ENCODE data around the gene VIT.
A peak's percentile ranks its signal among the peaks of the same experiment; 100 is the strongest.

VIT gene, protein sequence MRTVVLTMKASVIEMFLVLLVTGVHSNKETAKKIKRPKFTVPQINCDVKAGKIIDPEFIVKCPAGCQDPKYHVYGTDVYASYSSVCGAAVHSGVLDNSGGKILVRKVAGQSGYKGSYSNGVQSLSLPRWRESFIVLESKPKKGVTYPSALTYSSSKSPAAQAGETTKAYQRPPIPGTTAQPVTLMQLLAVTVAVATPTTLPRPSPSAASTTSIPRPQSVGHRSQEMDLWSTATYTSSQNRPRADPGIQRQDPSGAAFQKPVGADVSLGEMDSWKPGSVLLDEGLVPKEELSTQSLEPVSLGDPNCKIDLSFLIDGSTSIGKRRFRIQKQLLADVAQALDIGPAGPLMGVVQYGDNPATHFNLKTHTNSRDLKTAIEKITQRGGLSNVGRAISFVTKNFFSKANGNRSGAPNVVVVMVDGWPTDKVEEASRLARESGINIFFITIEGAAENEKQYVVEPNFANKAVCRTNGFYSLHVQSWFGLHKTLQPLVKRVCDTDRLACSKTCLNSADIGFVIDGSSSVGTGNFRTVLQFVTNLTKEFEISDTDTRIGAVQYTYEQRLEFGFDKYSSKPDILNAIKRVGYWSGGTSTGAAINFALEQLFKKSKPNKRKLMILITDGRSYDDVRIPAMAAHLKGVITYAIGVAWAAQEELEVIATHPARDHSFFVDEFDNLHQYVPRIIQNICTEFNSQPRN

DNA sequence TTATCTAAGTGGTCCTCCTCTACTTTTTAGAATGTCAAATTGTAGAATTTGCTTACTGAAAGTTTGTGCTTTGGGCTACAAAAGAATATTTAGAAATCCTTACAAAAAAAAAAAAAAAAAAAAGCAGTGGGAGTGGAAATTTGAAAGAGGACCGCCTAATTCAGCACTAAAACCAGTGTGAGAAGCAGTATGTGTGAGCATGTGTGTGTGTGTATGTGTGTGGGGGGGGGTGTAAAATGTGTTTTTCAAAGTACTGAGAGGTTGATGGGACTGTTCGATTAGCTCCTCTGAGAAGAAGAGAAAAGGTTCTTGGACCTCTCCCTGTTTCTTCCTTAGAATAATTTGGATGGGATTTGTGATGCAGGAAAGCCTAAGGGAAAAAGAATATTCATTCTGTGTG lies at the start of gene VIT:
Gene VIT (plus strand): TSS at position 175 of the 400 bp plus-strand sequence. CDS start 19,664 bp downstream, outside the sequence.
- DNase-seq, result no peak

DNA sequence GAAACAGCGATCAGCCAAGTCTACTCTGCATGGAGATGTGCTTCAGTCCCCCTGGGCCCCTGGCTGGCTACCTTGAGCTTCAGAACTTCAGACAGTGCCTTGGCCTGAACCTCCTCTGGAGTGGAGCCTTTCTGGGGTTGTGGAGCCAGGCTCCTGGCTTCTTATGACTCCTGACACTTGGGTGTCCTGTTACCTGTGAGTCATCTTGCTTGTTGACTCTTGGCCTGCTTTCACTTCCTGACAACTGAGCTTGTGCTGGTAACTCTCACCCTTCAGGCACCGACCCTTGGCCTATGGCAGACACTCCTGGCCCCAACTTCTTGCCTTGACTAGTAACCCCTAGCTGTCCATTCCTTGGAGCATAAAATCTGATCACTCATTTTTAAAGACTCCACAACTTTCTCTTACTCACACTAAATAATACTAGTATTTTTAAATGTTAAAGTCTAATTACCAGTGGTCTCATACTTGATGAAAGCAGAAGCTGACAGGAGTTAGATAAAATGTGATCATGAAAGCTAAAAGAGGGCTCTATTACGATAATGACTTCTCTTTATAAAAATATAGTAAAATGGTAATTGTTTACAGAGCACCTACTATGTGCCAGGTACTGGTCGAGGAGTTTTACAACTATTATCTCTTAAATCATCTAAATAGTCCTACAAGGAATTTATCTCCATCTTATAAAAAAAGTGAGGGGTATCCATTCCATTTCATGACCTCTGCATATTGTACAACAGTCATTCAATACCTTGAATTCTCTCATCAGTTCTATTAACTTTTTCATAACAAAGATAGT lies 46.3 kb upstream of the VIT start:
- DNase-seq, result no peak

DNA sequence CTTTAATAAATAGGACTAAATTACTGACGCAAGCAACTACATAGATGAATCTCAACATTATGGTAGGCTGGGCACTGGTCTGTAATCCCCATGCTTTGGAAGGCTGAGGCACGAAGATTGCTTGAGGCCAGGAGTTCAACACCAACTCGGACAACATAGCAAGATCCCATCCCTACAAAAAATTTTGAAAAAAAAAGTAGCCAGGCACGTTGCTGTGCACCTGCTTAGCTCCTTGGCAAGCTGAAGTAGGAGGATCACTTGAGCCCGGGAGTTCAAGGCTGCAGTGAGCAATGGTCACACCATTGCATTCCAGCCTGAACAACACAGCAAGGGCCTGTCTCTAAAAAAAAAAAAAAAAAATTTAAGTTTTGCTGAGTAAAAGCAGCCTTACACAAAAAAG lies 43.4 kb upstream of the VIT start:
- DNase-seq, result no peak

DNA sequence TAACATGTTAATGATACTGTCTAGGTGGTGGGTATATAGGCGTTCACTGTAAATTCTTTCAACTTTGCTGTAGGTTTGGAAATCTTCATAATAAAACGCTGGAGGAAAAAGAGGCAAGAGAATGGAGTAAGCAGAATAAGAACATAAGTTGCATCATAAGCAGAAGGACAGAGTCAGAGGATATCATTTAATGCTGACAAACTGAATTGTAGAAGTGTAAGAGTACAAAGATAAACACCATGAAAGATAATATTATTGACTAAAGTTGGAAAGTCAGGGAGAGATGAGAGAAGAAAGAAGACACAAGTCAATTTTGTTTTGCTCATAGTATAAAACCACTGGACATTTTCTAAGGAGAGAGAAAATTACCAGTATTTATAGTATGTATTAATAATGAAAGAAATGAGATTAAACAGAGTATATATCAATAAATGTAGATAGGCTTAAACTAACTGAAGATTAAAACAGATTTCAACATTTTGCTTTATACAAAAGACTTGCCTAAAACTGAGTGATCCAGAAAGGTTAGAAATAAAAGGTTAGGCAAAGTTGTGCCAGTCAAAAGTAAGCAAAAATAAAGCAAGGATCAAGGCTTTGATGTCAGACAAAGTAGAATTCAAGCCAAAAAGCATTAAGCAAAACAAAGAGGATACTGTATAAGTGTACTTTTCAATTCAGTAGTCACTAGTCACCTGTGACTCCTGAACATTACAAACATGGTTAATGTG lies 42.4 kb upstream of the VIT start:
- DNase-seq, result no peak

DNA sequence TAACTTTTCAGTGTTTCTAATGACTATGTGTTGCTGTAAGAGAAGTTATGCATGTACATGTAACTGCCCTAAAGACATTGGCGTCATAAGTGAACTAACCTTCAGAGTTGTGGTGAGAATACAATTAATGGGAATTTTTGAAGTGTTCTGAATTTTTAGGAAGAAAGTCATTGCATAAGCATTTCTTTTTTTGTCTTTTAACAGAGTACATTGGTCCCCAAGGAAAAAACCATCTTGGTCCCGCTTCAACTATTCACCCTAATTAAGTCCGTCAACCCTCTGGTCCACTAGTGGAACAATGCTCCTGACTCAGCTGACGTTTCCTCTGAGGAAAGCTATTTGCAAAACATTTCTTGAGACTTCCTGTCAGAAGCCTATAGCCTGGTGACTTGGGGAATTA lies 41.1 kb upstream of the VIT start:
- DNase-seq, result no peak

DNA sequence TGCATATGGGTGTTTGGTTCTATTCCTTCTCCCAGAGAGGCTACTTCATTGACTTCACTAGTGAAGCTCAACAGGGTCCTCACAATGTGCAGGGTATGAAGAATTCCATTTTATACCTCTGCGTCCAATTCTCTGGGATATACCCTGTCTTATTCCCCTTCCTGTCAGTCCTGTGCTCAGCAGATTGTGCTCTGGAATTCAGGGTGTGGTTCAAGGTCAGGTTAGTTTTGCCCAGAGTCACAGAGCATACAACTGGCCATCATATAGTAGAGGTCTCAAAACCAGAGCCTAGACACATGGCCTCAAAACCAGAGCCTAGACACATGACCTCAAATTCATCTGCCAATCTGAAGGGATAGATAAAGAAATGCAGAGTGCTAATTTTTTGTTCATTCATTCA lies 38.8 kb upstream of the VIT start:
- no peak for DNase-seq

DNA sequence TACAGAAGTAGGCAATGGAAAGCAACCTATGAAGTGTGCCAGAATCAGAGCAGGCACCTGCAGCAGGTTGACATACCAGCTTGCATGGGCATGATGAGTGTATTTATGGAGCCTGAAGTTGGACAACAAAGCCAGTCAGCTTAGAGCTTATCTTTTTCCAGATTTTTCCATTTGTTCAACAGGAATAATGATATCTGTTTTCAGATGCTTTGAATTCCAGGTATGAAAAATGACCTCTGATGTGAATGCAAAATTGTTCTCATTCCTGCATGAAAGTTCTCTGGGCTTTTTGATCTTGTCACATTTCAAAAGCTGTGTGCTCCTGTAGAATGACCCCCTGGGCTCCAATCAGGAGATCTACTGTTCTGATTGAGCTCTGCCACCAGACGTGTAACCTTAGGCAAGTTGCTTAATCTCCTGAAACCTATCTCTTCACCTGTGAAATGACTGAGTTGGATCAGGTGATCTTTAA lies 38.2 kb upstream of the VIT start:
- DNase-seq, result no peak

DNA sequence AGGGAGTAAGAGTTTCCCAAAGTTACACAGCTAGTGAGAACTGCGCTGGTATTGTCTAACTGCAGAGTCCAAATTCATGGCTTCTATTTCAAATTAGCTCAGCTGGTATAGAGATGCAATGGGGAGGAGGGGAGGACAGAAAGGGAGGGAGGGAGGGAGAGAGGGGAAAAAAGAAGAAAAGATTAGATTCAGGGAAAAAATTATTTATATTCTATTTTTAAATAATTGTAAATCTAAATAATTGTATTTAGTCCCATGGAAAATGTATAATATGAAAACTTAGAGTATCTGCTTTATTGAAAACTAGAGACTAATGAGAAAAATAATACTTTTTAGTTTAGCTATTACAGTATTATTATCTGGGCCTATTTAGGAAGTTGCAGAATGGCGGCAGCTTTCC lies 37.3 kb upstream of the VIT start:
- DNase-seq, result no peak

DNA sequence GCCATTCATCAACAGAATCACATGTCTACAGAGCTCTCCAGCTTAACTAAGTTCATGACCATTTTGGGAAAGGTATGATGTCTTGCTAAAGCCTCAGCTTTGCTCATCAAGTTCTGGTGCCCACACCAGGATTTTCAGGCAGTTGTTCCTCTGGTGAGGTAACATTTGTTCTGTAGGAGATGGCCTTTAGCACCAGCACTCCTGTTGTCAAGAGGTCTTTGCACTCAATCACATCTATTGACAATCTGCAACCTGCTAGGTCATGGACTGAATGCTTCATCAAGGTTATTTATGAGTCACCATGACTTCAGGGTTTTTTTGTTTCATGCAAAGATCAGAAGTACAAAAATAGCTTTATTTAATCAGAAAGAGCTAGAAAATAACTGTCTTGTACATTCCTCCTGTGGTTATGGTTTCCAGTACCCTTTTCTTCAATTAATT lies 36.6 kb upstream of the VIT start:
- DNase-seq, result no peak

DNA sequence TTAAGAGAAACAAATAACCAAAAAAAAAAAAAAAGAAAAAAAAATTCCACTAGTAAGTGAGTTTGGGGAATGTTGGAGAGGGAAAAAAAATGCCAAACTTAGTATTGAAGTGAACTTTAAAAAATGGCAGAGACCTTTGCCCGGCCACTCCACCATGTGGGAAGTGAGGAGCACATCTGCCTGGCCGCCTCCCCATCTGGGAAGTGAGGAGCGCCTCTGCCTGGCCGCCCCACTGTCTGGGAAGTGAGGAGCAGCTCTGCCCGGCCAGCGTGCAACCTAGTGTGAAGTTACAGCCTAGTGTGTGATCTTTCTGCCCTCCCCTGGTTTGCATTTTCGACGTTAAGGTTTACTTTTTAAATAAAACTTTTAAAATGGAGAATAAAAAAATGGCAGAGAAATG lies 33.9 kb upstream of the VIT start:
- no peak for DNase-seq

DNA sequence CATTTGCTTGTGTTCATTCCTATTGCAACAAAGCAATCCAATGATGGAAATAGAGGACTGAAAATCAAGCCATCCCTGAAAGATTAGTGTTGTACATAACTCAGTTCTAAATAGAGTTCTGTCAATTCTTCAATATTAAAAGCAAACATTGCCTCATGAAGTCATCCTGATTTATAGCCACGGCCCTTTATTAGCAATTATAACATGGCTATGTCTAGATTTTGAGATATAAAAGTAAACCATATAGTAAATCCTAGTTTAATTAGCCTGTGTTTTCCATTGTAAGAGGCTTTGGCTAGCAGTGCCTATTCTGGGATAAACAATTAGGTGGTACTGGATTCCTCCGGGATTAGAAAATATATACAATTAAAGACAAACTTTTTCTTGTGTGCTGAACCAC lies 33.2 kb upstream of the VIT start:
- no peak for DNase-seq

DNA sequence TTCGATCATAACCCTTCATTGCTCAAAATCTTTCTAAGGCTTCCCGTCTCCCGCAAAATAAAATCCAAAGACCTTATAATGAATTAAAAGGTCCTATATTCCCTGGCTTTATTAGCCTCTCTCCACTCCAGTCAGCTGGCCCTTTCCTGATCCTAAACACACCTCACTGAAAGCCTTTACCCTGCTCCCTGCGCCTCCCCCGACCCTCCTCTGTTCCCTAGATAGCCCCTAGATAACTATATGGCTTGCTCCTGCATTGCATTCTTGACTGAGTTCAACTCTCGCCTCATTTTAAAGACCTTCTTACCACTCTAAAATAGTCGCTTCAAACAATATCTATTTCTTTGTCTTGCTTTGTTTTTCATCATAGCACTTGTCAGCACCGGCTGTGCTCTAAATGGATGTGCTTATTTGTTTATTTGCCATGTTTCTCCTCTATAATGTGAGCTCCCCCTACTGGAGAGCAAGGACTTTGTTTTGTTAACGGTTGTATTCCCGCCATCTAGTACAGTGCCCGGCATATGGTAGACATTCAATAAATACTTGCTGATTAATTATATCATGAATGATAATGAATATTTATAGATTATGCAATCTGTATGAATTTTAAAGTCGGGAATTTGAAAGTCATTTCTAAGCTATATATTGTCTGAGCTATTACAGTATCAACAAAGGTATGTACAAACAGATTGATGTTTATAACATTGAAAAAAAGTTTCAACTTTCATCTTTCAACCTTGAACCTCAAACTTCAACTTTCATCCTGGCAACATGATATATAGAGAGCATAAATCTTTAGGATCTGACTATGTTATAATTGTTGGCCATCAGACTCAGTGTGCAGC lies 32.4 kb upstream of the VIT start:
- DNase-seq, result peak; percentile 66 to 84

DNA sequence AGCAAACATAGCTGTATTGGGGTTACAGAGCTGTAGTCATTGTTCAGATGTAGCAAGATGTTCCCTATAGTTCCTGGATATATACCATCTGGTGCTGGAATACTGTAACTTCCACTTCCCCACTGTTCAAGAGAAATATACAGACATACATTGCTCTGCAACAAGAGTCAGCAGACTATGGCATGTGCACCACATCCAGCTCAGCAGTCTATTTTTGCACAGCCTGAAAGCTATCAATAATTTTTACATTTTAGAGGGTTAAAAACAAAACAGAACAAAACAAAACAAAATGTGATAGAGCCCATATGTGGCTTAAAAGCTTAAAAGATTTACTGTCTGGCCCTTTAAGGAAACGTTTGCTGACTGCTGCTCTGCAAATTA lies 31.8 kb upstream of the VIT start:
- no peak for DNase-seq

DNA sequence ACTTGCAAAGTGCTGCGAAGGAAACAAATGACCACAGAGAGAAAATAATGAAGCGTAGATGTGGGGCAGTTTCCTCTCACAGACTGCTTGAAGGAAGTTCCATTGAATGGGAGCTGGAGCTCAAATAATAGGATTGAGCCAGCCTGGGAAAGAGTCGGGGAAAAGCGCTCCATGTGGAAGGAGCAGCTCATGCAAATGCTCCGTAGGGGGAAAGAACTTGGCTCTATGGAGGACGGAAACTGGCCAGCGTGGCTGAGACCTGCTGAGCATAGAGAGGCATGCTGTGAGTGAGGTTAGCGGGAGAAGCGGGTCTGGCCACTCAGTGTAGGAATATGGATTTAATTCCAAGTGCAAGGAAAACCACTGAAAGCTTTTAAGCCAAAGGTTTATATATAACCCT lies 28.6 kb upstream of the VIT start:
- DNase-seq, result no peak

DNA sequence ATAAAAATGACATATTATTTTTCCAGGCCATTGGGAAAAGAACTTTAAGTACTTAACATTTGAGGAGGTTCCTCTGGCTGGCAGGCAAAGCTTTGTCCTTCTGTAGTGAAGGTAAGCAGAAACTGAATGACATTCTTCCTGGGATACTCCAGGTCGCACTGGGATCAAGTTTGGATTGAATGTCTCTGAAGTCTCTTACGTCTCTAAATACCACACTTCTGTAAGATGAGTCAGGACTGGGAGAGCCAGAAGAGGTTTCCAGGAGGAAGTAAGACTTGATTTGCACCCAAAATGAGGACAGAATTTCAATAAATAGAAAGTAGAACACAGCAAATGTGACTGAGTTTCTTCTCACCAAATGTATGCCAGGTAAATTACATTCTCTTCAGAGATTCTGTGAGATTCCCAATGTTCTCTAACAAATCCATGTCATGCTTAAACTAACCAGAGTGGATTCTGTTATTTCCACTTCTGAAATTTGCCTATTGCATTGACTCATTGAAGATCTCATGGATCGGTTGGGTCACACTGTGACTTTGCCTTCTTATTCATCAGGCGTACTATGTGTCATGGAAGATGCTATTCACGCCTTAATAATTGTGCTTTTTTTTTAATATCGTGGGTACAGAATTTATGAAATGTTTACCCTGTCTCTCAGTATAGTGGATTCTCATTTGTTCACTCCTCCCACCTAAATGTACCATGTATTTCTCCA lies 25.5 kb upstream of the VIT start:
- no peak for DNase-seq

DNA sequence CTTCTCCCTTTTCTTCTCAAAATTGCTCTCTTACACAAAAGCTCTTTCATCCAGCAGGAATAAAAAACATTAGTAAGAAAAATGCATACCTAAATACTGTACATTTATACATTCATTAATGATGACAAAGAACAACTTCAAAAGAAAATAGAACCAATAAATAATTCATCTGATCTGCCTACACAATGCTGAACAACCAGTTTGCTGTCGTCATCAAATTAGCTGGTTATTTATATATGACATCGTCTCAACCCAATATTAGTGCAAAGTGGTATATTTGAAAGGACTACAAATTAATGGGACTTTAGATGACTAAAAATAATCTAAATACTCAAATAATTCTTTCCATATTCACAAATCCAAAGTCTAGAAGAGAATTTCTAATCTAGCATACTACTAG lies 24.8 kb upstream of the VIT start:
- DNase-seq, result no peak

DNA sequence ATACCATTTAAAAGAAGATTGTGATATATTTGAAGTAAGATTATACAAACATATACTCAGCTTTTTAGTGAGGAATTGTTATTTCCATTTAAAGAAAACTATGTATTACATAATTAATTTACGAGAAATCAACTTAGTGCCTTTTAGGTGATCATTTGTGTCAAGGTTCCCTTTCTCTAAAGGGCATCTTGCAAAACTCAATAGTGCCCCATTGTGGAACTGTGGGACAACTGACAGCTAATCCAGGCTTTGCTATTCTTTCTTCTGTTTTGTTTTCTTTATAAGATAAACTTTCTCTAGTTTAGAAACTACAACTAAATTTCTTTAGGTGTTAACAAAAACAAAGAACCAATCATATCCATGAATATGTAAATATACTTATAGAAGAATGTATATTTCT lies 24.3 kb upstream of the VIT start:
- DNase-seq, result peak in 1 of 2 experiments; percentile 35

DNA sequence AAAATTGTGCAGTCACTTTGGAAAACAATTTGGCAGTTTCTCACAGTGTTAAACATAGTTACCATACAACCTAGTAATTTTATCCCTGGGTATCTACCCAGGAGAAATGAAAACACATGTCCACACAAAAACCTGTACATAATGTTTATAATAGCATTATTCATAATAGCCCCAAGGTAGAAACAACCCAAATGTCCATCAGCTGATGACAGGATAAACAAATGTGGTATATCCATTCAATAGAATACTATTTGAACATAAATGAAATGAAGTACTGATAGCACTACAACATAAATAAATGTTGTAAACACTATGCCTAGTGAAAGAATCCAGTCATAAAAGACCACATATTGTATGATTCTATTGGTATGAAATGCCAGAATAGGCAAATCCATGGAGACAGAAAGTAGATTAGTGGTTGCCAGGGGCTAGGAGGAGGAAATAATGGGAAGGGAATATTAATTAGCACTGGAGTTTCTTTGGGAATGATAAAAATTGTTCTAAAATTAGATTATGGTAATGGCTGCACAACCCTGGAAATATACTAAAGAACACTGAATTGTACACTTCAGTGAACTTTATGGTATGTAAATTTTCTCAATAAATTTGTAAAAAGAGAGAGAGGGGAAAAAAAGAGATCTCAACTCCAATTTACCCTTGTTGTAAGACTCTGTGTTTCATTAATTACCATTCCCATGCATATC lies 20.8 kb upstream of the VIT start:
- DNase-seq, result peak in 1 of 2 experiments; percentile 22

DNA sequence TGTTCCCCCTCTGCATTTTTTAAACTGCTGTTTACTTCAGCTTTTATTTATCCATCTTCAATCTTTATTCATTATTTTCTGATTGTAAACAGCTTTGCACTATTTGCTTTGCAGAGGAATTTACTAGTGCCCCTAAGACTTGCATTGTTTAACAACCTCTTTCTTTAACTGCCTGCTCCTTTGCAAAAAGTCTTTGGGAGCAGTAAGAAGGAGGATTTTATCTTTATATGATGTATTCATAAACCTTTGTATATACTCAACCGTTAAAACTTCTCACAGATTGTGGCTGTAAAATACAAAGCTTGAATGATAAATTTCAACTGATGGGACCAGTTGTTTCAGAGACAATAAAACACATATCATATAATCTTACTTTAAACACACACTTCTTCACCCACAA lies 20.1 kb upstream of the VIT start:
- DNase-seq, result no peak

DNA sequence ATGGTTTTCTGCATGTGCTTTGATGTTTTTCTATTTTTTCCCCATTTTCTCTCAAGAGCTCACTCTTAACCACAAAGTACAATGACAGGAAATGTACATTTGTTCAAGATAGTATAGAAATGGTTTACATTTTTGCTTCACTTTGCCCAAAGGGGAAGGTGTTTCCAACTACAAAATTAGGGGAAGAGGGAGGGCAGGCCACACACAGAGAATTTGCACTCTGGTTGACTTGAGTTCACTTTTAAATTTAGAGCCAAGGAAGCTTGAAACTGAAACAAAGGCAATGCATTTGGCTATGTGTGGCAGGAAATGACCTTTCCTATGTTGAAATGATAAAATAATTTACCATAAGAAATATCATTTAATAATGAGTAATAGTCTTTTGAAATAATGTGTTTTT lies 19.1 kb upstream of the VIT start:
- DNase-seq, result no peak

All from NCI-H526 (cell line).